CD4-positive, alpha-beta T cell treated with Interleukin-6 for 4 hours (primary cell): ENCODE measurements around the gene GTF2IRD1.
"Not testable (repeated sequence)": the region's sequence is repeated elsewhere in the genome, so short reads cannot be mapped to it uniquely, and the experiment has no call there.

Experiments
- DNase-seq: peaks from one replicate; pipeline ENCODE4 v3.0.0-alpha.2; 2020; ENCODE audit warnings: mixed read lengths

GTF2IRD1 gene

DNA sequence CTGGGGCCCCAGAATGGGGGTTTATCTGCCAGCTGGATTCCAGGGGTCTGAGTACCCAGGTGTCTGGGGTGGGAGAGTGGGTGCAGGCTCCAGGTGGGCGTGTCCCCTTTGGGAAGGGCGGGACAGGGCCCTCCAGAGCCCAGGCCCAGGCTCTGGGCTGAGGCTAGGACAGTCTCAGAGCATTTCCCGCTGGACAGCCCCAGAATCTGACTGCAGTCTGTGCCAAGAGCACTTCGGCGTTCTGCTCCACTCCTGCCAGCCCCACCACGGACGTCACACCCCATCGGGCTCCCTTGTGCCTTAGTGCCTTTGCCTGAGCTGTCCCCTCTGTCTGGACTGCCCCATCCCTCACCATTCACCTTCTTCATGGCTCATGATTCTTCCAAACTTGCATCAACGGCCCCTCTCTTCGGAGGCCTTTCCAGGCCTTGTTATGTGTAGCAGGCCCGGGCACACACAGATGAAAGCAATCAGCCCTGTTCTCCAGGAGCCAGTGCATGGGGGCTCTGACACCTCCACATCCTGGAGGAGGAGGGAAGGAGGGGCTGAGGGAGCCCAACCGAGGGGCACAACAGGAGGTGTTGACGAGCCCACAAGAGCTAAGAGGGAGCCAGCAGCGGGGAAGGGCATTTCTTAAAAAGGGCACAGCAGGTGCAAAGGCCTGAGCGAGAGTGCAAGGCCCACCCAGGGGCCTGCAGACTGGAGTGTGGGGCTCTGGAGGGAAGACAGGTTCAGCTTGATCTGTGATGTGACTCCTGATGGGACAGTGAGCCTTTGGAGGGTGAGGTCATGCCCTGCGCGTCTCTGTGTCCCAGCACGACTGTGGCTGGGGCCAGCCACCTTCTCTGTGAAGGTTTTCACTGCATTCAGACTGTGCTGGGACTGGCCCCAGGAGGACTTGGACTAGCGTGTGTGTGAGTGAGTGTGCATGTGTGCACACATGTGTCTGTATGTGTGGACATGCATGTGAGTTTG is 41.7 kb downstream of the GTF2IRD1 start:
- no peak for DNase-seq

DNA sequence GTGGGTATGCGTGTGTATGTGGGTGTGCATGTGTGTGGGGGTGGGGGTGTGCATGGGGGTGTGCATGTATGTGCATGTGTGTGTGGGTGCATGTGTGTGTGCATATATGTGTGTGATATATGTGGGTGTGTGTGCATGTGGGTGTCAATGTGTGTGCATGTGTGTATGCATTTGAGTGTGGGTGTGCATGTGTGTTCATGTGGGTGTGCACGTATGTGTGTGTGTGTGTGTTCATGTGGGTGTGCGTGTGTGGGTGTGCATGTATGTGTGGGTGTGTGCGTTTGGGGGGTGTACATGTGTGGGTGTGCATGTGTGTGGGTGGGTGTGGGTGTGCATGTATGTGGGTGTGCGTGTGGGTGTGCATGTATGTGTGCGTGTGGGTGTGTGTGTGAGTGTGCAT is 42.6 kb downstream of the GTF2IRD1 start:
- no peak for DNase-seq

DNA sequence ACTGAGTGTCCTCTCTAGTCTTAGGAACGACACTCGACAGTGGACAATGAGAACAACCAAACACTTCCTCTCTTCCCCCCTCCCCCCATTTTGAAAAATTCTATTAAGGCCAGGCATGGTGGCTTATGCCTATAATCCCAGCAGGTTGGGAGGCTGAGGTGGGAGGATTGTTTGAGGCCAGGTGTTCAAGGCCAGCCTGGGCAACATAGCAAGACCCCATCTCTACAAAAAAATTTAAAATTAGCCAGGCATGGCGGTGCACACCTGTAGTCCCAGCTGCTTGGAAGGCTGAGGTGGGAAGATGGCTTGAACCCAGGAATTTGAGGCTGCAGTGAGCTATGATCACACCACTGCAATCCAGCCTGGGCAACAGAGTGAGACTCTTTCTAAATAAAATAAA is 43.1 kb downstream of the GTF2IRD1 start:
- not testable (repeated sequence) for DNase-seq

DNA sequence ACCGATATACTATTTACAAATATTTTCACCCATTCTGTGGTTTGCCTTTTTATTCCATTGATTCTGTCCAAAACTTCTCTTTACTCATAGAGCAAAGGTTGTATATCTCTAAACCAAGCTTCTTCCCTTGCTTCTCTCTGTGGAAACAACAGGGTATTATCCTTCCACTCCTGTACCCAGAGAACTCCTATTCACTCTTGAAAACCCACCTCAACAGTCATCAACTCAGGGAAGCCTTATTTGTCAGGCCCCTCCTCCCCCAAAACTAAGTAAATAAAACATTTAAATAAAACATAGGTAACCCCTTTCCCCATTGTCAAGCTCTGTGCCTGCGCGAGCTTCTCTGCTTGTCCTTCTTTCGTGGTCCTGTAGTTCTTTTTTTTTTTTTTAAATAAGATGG is 44.6 kb downstream of the GTF2IRD1 start:
- no peak for DNase-seq

DNA sequence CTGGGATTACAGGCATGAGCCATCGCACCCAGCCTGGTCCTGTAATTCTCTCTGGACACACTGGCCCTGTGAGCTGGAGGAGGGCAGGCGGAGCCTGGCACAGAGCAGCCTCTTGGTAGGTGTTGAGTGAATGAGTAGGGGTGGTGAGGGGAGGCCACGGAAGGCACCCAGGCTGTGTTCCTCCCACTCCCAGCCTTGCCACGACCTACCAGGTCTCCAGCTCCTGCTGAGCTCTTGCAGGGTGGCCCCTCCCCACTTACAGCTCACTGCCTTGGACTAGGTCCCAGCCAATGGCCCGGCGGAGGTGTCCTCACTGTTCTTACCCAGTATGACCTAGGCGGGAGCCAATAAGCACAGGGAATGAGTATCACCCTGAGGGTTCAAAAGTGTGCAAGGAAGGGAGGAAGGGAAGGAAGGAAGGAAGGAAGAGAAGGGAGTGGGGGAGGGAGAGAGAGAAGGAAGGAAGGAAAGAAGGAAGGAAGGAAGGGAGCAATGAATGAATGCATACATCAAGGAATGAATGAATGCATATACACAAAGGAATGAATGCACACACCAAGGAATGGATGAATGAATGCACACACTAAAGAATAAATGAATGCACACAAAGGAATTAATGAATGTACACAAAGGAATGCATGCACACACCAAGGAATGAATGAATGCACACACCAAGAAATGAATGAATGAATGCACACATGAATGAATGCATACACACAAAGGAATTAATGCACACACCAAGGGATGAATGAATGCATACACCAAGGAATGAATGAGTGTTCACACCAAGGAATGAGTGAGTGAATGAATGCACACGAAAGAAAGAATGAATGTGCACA is 45.5 kb downstream of the GTF2IRD1 start:
- no peak for DNase-seq

DNA sequence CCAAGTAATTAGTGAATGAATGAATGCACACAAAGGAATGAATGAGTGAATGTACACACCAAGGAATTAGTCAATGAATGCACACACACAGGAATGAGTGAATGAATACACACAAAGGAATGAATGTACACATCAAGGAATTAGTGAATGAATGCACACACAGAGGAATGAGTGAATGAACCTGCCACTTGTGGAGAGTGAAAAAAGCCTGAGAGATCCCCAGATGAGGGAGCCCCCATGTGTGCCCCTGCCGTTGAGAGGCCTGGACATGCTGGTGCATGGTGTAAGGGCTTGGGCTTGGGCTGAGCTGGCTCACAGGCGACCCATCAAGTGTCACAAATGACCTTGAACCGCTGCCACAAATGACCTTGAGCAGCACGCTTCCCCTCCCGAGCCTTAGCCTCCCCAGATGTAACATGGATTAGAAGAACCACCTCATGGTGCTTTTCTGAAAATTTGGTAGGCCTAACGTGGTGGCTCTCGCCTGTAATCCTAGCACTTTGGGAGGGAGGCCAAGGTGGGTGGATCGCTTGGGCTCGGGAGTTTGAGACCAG is 46.2 kb downstream of the GTF2IRD1 start:
- DNase-seq, result no peak

DNA sequence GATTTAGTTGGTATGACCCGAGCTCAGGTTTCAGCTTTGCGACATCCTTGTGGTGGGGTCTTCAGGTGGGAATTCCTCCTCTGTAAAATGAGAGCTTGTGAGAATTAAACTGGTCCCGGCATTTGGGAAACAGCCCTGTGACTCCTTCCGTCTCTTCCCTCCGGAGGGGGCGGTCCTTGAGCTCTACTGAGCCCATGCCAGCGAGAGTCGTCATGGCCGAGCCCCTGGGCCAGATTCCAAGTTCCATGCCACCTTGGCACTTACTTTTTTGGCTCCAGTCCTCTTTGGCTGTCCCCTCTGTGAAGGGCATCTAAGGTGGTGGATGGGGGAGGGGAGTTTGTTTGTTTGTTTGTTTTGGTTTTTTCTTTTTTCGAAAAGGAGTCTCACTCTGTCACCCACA is 47.6 kb downstream of the GTF2IRD1 start:
- no peak for DNase-seq

DNA sequence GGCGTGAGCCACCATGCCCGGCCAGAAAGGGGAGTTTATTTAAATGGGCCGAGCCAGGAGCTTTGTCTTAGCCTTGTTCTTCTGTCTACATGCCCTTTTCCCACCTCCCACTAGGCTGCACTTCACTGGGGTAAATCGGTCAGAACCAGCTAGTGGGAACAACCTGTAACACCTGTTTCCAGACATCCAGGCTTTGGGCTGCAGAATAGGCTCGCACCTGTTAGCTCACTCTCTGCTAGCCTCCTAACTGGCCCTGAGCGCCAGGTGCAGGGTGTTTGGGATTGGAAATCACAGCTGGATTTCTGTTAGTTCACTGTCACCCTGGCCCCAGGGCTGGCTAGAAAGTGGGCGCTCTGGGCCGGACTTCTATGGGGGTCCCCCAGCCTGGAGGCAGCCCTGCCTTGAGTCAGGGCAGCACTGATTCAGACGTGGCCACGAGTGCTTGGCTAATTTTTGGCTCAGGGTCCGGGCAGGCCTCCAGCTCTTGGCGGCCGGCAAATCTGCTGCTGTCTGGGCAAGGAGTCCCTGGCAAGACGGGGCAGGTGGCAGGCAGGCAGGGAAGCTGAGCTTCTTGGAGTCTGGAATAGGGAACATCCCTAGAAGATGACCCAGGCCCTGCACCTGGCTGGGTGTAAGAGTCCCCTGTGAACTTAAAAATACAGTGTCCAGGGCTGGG is 48.6 kb downstream of the GTF2IRD1 start:
- DNase-seq, result no peak

DNA sequence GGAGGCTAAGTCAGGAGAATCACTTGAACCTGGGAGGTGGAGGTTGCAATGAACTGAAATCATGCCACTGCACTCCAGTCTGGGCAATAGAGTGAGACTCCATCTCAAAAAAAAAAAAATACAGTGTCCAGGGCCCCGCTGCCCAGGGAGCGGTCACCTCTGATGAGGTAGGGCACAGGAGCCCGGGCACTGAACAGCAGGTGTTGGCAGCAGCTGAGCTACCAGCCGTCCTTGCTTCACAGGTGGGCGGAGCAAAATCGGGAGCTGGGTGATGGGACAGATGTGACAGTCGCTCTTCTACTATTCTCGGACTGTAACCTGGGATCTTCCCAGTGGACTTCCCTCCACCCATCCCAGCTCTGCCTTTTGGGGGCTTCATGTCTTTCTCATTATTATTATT is 49.4 kb downstream of the GTF2IRD1 start:
- no peak for DNase-seq

DNA sequence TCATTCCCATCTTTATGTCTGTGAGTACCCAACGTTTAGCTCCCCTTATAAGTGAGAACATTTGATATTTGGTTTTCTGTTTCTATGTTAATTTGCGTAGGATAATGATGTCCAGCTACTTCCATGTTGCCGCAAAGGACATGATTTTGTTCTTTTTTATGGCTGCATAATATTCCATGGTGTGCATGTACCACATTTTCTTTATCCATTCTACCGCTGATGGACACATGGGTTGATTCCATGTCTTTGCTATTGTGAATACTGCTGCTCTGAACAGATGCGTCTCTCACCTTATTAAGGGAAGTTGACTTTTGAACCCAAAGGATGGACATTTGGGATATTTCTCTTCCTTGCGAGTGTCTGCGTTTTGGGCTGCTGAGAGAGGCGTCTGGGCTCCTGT is 50.2 kb downstream of the GTF2IRD1 start:
- DNase-seq, result no peak

DNA sequence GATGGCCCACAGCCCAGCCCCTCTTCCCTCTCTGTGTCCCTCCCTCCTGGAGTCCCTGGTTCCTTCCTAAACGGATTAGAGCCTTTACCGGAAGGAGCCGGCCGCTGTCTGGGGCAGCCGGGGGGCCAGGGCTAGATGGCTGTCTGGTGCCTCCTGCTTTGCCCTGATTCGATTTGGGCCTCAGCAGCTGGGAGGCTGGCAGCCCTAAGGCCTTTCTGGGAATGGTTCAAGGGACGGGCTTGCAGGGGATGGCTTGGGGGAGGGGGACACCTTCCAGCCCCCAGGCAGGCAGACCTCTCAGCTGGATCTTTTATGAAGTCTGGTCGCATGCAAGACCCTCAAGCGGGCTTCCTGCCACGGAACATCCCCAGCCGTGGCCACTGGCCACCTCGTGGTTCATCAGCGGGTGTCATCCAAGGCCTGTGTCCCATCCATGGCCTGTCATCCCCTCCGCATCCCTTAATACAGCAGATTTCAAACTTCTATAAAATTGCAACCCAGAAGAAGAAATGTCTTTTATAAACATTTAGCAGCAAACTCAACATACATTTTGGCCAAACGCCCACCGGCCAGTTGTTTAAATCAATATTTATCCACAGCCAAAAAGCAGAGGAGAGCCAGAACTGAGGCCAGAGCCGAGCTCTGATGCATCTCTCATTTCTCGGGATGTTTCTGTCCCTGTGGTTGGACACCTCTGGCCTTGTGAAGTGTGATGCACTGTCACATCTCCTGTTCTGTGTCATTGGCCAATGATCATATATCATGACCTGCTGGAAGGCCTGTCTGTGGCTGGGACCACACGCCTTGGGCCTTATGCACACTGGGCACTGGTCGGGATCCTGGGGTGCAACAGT is 52.0 kb downstream of the GTF2IRD1 start:
- no peak for DNase-seq

DNA sequence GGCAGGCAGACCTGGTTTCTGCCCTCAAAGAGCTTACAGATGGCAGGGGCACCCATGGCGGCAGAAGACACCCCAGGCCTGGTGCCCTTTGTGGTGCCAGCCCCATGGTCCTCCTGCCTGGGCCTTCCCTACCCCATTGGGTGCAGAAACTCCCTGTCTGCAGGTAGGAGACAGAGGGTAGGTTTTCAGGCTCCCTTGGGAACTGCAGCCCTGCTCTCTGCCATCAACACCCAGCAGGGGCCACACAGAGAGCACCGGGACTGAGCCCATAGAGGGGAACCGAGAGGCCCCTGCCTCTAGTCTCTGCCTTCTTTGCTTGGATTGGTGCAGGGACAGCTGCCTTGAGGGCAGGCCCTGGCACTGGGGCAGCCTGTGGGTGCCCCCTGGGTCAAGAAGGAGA is 52.6 kb downstream of the GTF2IRD1 start:
- no peak for DNase-seq

DNA sequence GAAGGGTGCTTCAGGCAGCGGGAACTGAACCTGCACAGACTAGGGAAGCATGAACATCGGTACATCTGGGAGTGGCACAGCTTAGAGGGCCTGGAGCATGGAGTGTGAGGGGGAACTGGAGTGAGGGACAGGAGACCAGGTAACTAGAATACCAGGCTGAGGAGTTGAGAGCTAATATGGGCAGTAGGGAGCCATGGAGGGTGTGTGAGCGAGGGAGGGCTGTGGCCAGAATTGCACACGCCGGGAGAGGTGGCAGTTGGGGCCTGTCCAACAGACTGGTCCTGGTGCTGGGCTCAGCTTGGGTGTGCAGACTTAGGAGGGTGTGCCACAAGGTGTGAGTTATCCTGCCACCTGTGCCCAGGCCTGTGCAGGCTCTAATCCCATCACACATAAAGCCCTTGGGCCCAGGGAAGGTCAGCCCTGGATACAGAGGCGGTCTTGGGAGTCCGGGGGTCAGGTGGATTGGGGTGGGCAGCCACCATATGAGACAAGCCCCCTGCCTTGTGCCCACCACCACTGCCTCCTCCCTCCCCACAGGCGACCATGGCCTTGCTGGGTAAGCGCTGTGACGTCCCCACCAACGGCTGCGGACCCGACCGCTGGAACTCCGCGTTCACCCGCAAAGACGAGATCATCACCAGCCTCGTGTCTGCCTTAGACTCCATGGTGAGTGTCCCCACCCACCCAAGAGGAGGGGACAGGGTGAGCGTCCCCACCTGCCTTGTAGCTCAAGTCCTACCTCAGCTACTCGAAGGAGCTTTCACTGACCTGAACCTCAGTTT is 54.0 kb downstream of the GTF2IRD1 start:
- DNase-seq, result no peak

DNA sequence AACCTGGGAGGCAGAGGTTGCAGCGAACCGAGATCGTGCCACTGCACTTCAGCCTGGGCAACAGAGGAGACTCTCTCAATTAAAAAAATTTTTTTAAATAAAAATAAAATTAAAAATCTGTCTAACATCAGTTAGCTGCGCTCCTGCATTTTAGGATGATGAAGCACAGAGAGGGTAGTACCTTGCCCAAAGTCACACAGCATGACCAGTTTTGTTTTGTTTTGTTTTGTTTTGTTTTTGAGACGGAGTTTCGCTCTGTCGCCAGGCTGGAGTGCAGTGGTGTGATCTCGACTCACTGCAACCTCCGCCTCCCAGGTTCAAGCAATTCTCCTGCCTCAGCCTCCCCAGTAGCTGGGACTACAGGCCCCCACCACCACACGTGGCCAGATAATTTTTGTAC is 55.7 kb downstream of the GTF2IRD1 start:
- not testable (repeated sequence) for DNase-seq

DNA sequence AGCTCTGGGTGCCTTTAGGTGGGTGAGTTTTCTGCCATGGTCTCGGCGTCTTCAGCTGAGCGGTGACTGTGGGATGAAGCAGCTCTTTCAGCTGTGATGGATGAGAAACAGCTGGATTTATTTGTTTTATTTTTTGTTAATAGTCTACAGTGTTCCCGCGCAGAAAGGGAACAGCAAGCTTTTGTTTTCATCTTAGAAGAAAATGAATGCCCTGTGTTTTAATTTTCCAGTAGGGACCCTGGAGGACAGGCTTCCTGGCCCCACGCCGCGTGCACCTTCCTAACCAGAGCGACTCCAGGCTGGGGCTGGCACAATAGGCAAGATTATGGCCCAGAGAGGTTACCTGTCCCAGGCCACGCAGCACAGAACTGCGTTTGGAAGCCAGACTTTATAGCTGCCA is 57.6 kb downstream of the GTF2IRD1 start:
- DNase-seq, result no peak

DNA sequence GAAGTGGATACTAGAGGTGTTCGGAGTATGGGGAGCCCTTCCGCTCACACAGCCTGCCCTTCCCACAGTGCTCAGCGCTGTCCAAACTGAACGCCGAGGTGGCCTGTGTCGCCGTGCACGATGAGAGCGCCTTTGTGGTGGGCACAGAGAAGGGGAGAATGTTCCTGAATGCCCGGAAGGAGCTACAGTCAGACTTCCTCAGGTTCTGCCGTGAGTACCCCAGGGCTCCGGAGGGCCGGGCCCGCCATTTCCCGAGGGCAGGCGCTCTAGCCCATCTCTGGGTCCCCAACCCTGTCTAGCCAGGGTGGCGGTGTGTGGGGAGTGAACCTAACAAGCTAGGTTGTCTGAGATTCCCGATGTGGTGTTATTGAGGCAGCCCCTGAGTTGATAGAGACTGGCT is 59.1 kb downstream of the GTF2IRD1 start:
- DNase-seq, result no peak

DNA sequence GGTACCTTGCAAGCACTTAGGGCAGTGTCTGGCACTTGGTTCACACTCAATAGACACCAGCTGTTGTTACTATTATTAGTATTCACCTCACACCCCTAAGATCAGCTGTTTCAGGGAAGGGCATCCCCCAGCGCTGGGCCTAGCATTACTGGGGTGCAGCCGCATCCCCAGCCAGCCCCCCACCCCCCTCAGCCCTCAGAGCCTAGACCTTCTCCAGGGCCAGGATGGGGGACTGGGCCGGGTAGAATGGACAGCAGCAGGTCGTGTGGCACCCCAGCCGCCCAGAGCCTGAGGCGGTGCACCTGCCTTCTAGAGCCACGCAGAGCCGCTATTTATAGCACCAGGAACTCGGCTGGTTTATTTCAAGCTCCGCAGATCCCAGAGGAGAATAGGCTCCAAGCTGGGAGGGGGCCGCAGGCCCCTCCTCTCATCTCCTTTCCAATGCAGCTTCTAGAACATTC is 60.5 kb downstream of the GTF2IRD1 start:
- no peak for DNase-seq

DNA sequence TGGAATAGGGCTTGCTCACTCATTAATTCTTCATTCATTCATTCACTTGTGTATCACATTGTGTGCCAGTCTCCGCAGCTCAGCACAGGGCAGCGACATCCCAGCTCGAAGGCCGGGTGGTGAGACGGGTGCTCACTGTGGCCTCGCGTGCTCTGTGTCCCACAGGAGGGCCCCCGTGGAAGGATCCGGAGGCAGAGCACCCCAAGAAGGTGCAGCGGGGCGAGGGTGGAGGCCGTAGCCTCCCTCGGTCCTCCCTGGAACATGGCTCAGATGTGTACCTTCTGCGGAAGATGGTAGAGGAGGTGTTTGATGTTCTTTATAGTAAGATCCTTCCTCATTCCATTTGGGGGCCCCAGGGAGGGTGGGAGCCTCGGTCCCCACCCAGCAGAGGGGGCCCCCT is 61.6 kb downstream of the GTF2IRD1 start:
- no peak for DNase-seq

DNA sequence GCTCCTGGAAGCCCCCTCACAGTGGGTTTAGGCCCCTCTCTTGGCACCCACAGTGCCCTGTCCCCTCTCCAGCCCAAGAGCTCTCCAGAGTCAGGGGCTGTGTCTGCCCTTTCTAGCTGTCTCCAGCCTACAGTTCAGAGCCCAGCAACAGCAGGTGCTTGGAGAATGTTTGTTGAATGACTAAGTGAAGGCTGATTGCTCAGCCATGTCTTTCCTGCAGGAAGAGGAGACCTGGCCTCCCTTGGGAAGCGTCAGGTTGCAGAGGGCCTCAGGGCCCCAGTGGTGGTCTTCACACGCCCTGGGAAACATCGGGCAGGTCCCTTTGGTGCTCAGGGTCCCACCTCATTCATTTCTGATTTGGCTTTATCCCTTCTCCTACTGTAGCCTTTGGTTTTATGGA is 62.5 kb downstream of the GTF2IRD1 start:
- DNase-seq, result no peak

DNA sequence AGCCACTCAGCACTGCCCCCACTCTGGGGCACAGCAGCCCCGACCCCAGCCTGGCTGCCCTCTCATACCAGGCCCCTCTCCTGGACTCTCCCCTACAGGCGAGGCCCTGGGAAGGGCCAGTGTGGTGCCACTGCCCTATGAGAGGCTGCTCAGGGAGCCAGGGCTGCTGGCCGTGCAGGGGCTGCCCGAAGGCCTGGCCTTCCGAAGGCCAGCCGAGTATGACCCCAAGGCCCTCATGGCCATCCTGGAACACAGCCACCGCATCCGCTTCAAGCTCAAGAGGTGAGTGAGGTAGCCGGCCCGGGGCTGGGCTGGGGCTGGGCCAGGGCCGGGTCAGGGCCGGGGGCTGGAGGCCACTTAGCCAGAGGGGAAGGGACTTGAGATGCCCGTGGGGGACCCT is 64.3 kb downstream of the GTF2IRD1 start:
- no peak for DNase-seq

DNA sequence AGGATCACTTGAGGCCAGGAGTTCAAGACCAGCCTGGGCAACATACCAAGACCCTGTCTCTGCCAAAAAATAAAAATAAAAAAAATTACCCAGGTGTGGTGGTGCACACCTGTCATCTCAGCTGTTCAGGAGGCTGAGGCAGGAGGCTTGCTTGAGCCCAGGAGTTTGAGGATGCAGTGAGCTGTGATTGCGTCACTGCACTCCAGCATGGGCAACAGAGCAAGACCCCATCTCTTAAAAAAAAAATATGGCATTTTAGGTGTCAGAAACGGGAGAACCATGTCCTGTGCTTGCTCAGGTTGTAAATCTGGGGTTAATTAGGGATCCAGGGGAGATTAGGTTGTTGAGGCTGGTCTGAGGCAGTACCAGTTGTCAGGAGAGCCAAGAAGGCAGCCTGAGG is 64.9 kb downstream of the GTF2IRD1 start:
- no peak for DNase-seq
